Type B pancreatic cell (in vitro differentiated cells): ENCODE measurements around the gene PABPN1L. TPM values are rescaled to one million over a fixed set of nuclear protein-coding genes. Genes with fewer than 3 reads are reported as not detected.

ENCODE experiments used
- DNase-seq: peaks from one replicate; pipeline ENCODE4 v3.0.0; 2021; ENCODE audit warnings: mixed read lengths; ENCODE audit not compliant: unreplicated experiment; ENCODE audit errors: extremely low spot score
- H3K27ac Mint-ChIP-seq: 2 replicates; pipeline ENCODE4 v1.8.0; 2021; ENCODE audit warnings: mild to moderate bottlenecking, mixed read lengths
- H3K27me3 Mint-ChIP-seq: 2 replicates; pipeline ENCODE4 v1.8.0; 2021; ENCODE audit warnings: mixed read lengths
- H3K36me3 Mint-ChIP-seq: 2 replicates; pipeline ENCODE4 v1.8.0; 2021; ENCODE audit warnings: mixed read lengths
- H3K4me1 Mint-ChIP-seq: one replicate; pipeline ENCODE4 v1.8.0; 2021; ENCODE audit warnings: mixed read lengths; ENCODE audit not compliant: unreplicated experiment
- H3K4me3 Mint-ChIP-seq: 2 replicates; pipeline ENCODE4 v1.8.0; 2021; ENCODE audit warnings: mild to moderate bottlenecking, mixed read lengths
- H3K9me3 Mint-ChIP-seq: 2 replicates; pipeline ENCODE4 v1.8.0; 2021; ENCODE audit warnings: mixed read lengths
- CTCF ChIP-seq: fragments of 200-600 bp; sonication (generic); conservative IDR thresholded peaks from 2 replicates; pipeline ENCODE4 v1.5.0; 2021; ENCODE audit warnings: antibody characterized with exemption, mild to moderate bottlenecking
- total RNA-seq: library from RNA; stranded (reverse); gene quantifications from 2 replicates; pipeline ENCODE4 v1.2.1, GENCODE V29; 2021; ENCODE audit warnings: low replicate concordance

PABPN1L gene
- total RNA-seq, 1 donor from 2014 or later, result not detected

GRCh38 chr16:88839745-88840599 is 26.5 kb downstream of the PABPN1L start:
- Mint-ChIP-seq H3K27me3 (no peaks in the 10 kb centered on the region), H3K27ac (no peak overlapping the region), H3K4me1 (no peaks in the 10 kb centered on the region), H3K9me3 (no peaks in the 10 kb centered on the region), H3K4me3 (no peak overlapping the region), H3K36me3 (no peaks in the 10 kb centered on the region)
- no peak for TF ChIP-seq CTCF
- DNase-seq, result no peak

- Mint-ChIP-seq H3K36me3 (no peaks in the 10 kb centered on the region), H3K4me3 (no peak overlapping the region), H3K4me1 (no peaks in the 10 kb centered on the region), H3K27me3 (no peaks in the 10 kb centered on the region), H3K9me3 (no peaks in the 10 kb centered on the region), H3K27ac (no peak overlapping the region)
- no peak for DNase-seq
- peak; percentile 50 for TF ChIP-seq CTCF
Measured at GRCh38 chr16:88839026-88839529, 27.4 kb downstream of the PABPN1L start.

- Mint-ChIP-seq H3K36me3 (no peaks in the 10 kb centered on the region), H3K9me3 (no peaks in the 10 kb centered on the region), H3K4me3 (no peak overlapping the region), H3K27ac (no peak overlapping the region), H3K4me1 (no peaks in the 10 kb centered on the region), H3K27me3 (no peaks in the 10 kb centered on the region)
- no peak for DNase-seq
- no peak for TF ChIP-seq CTCF
Measured at GRCh38 chr16:88838566-88838965, 27.9 kb downstream of the PABPN1L start.

- Mint-ChIP-seq H3K27ac (no peak overlapping the region), H3K4me1 (no peaks in the 10 kb centered on the region), H3K36me3 (no peaks in the 10 kb centered on the region), H3K4me3 (no peak overlapping the region), H3K27me3 (no peaks in the 10 kb centered on the region), H3K9me3 (no peaks in the 10 kb centered on the region)
- no peak for TF ChIP-seq CTCF
- DNase-seq, result no peak
Measured at GRCh38 chr16:88837806-88838205, 28.7 kb downstream of the PABPN1L start.

- Mint-ChIP-seq H3K27me3 (no peaks in the 10 kb centered on the region), H3K36me3 (no peaks in the 10 kb centered on the region), H3K4me1 (no peaks in the 10 kb centered on the region), H3K27ac (no peak overlapping the region), H3K9me3 (no peaks in the 10 kb centered on the region), H3K4me3 (no peak overlapping the region)
- TF ChIP-seq CTCF, result no peak
- no peak for DNase-seq
Measured at GRCh38 chr16:88836791-88837190, 29.7 kb downstream of the PABPN1L start.
